GM19452 (cell line): ENCODE results near the gene FHAD1.

ENCODE experiments used
- ATAC-seq: cut with Tn5 transposase; IDR thresholded peaks from one replicate; pipeline ENCODE4 v1.9.1; 2021; ENCODE audit not compliant: unreplicated experiment

Gene FHAD1

DNA sequence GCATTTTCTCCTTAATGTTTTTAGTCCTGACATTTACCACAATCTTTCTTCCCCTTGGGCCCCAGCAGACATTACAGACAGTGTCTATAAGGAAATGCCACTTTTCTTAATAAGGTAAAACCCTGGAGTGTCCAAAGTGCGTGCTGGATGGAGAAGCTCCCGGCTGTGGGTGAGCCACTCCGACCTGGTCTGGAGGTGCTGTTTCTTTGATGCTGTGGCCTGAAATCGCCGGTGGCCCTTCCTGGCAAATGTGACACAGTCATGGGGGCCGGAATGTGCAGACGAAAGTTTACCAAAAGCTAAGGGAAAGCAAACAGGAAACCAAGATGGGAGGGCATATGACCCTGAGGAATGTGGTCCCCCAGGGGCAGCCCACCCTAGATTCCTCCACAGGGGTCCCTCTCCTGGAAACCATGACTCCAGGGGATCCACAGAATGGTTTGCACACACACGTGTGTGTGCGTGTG lies 77.9 kb downstream of the FHAD1 start:
- ATAC-seq: no peak

DNA sequence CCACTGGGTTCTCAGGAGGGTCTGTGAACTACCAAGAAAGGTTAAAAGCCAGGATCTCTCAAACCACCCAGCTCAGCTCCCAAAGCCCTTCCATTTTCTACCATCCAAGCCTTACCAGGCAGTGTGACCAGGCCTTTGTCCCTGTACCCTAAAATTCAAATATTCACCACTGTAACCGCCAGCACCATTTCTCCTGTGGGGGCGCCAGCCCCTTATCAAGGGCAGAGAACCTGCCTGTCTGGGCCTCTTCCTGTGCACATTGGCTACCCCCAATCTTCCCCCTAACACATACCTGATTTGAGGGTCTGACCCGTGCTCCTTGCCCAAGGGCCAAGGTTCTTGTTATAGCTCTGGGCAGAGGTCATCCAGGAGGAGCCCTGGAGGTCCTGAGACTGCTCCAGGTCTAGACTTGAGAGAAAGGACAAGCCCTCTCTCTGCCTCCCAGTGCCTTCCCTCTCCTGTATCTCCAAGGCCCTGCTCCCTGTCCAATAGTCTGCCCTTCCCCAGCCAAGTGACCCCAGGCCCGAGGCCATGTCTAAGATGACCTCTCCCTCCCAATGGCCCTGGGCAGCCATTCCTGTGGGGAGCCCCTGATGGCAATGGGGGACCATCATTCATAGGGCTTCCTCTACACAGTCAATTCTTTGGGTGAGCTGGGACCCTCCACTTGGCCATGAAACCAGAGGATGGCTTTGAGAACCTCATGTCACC lies 78.5 kb downstream of the FHAD1 start:
- no peak for ATAC-seq

DNA sequence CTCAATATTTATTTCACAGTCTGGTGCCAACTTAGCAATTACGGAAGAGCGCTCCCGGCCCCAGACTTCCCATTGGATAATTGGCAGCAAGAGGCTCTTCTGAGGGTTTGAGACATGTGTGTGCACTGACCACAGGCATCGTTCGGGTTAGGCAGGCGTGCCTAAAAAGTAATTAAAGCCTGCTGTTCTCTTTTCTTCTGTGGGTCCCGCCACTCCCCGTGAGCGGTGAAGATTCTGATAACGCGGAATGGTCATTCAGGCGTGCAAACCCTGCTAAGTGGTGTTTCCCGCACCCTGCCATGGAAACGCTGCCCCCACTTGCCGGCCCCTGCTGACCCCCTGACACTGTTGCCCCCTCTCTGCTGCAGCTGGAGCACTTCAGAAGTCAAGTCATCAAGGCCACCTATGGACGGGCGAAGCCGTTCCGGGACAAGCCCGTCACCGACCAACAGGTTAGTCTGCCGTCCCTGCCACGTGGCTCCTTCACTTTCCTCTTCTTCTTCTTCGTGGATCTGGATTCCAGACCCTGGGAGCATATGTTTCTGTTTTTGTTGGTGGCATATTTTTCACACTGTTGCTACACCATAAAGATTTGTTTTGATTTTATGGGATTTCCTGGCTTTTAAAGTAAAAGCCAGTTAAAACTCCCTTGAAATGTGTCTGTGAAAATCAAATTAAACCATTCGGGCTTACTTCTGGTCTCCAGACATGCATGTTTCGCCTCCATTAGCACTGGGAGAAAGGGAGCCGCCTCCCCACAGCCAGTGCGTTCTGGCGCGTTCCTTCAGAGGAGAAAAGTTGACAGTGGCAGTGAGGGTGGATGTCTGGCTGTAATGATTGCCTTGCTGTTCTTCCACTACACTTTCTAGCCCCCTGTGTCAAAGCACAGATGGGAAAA lies 79.9 kb downstream of the FHAD1 start:
- ATAC-seq: no peak

DNA sequence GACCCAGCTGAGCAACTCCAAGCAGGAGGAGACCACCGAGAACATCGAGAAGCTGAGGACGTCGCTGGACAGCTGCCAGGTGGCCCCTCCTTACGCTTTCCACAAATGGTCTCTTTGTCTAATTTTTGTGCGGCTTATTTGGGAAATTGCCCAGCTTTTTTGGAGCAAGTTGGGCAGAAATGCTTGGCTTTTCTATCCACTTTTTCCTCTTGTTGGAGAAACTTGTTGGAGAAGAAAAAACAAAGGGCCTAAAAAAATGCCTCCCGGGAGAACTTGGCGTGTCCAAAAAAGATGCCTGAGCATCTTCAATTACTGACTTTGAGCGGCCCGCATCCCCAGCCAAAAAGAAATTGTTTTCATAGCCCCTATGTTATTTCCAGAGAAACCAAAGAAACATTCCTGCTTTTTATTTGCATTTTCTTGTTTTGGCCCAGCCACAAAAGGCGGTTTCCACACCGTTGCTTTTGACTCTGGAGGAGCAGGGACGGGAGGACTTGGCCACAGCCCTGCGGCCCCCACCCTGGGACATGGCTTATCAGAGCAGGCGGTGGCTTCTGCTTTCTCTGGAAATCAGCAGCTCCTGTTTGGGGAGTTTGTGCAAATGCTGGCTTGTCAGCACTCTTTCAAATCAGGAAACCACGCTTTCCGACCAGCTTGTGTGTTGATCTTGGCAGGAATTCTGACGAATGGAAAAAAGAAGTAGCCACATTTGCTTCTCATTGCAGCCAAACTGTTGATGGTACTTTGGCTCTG lies 81.5 kb downstream of the FHAD1 start:
- no peak for ATAC-seq

DNA sequence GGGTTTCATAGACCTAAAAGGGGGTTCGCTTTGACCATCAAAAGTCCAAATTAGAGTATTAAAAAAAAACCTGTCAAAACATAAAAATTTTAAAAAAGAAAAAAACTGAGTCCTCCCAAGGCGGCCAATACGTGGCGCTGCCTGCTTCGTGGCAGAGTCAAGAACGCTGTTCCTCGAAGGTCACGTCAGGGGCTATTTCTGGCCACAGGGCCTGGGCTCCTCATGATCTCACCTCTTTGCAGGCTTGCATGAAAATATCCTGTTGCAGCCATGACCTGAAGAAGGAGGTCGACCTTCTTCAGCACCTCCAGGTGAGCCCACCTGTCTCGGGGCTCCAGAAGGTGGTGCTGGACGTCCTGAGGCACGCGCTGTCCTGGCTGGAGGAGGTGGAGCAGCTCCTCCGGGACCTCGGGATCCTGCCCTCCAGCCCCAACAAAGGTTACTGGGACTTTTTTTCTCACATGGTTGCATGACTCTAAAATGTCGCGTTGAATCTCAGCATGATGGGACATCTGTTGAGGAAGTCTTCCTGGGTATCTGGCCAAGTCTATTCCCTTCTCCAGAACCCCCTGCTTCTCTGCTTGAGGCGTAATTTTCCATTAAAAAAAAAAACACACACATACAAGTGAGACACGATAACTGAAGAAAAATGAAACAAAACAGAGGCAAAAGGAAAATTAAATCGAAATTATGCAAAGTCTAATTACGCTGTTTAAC lies 82.2 kb downstream of the FHAD1 start:
- ATAC-seq: no peak

DNA sequence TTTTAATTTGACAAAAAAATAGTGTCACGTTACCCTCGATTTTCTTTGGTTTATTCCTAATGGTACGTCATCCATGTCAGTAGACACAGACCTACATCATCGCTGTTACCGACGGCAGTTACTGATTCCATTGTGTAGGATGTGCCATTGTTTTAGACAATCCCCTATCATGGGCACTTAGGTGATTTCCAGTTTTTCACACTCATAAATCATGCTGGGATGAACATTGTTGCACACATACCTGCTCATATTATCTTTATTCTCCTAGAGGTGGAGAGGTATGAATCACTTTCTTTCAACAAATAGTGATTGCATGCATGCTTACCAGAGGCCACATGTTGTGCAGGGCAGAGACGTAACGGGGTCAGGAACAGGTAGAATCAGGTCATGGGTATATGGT lies 83.0 kb downstream of the FHAD1 start:
- ATAC-seq: no peak

GRCh38 chr1:15331180-15331579 lies 84.2 kb downstream of the FHAD1 start:
- no peak for ATAC-seq

GRCh38 chr1:15331734-15332133 lies 84.7 kb downstream of the FHAD1 start:
- no peak for ATAC-seq

DNA sequence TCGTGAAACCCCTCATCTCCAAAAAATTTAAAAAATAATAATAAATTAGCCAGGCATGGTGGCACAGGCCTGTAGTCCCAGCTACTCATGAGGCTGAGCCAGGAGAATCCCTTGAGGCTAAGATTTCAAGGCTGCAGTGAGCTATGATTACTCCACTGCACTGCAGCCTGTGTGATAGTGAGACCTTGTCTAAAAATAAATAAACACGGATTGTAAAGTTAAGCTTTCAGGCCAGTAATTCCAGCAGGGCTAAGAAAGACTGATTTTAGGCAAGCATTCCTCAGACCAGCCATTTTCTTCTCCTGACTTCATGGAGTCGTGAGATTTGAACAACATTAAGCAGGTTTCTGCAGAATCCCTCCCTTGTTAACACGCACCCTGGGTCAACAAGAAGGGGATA lies 85.5 kb downstream of the FHAD1 start:
- no peak for ATAC-seq

DNA sequence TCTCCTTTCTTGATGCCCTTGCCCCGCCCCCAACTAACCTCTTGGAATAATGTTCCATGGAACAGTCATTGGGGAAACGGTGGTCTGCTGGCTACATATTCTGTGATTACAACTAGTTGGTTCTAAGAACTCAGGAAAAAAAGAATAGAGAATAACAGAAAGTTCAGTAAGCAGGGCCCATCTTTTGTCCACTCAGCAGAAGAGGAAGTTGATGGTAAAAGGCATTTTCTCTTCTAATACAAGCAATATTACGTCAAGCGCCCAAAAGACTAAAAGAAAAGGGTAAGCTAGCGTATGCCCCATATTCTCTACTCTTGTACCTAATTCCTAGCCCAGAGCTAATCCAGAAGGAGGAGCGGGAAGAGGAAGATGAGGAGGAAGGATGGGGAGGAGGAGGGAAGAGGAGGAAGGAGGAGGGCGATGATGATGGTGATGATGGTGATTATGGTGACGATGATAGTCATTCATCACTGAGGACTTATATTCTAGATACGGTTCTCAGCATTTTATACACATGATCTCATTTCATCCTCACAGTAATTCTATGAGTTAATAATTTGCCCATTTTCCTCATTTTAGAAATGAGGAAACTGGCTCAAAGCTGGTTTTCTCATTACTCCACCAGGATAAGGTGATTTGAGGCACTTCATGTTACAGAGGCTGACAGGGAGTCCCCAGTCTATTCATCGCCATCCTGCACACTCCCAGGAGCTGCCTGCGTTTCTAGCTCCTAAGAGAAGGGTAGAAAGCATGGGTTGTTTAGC lies 86.1 kb downstream of the FHAD1 start:
- no peak for ATAC-seq

- no peak for ATAC-seq
Observed at GRCh38 chr1:15334995-15335394, 88.0 kb downstream of the FHAD1 start.

GRCh38 chr1:15336866-15337265 lies 89.8 kb downstream of the FHAD1 start:
- ATAC-seq: no peak

GRCh38 chr1:15337656-15338402 lies 90.8 kb downstream of the FHAD1 start:
- no peak for ATAC-seq

GRCh38 chr1:15339570-15339969 lies 92.5 kb downstream of the FHAD1 start:
- no peak for ATAC-seq

GRCh38 chr1:15341228-15341627 lies 94.2 kb downstream of the FHAD1 start:
- ATAC-seq: no peak

- ATAC-seq: no peak
Observed at GRCh38 chr1:15341634-15342407, 94.8 kb downstream of the FHAD1 start.

GRCh38 chr1:15342408-15342967 lies 95.5 kb downstream of the FHAD1 start:
- ATAC-seq: no peak

DNA sequence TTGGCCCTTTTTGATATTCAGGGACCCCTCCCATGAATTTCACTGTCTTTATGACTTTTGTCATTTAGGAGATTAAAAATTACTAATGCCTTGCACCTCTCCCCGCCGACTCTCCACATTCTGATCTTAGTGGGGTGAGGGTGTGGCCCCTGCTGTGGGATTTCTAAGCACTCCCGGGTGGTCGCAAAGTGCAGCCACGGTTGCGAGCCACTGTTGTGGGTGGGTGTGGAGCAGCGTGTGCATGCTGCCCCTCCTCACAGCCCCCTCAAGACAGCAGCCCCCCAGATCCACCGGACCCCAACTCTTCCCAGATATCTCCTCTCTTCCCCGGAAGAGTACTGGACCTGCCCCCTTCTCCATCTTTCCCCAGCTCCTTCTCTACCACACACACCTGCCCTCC lies 96.1 kb downstream of the FHAD1 start:
- ATAC-seq: no peak
